Measurements from ENCODE around the gene KCNIP4.

Gene KCNIP4

GRCh38 chr4:21699446-21699845, 249.1 kb downstream of the KCNIP4 start:
- DNase-seq (ENCODE audit: low spot score) (no peak), FAIRE-seq (no peak)

GRCh38 chr4:21697583-21697982, 251.0 kb downstream of the KCNIP4 start:
- peak; percentile 48 for DNase-seq (ENCODE audit: low spot score)

GRCh38 chr4:21695141-21695540, 253.4 kb downstream of the KCNIP4 start:
- DNase-seq (ENCODE audit: low spot score) = no peak
- no peak for FAIRE-seq

More at GRCh38 chr4:21697583-21697982, 251.0 kb downstream of the KCNIP4 start:
- FAIRE-seq = no peak

- DNase-seq (ENCODE audit: low spot score) (no peak), FAIRE-seq (no peak)
These were observed 256.3 kb downstream of the KCNIP4 start for GRCh38 chr4:21692241-21692640.

- no peak for DNase-seq (ENCODE audit: low spot score)
- no peak for FAIRE-seq
These were observed 259.8 kb downstream of the KCNIP4 start for GRCh38 chr4:21688596-21689265.

- FAIRE-seq (no peak), DNase-seq (ENCODE audit: low spot score) (no peak)
These were observed 262.7 kb downstream of the KCNIP4 start for GRCh38 chr4:21685911-21686310.

- DNase-seq (ENCODE audit: low spot score) = no peak
- no peak for FAIRE-seq
These were observed 268.2 kb downstream of the KCNIP4 start for GRCh38 chr4:21680326-21680898.

GRCh38 chr4:21678711-21679110, 269.9 kb downstream of the KCNIP4 start:
- DNase-seq (ENCODE audit: low spot score) = no peak
- FAIRE-seq = no peak

GRCh38 chr4:21677173-21677572, 271.4 kb downstream of the KCNIP4 start:
- FAIRE-seq (no peak), DNase-seq (ENCODE audit: low spot score) (no peak)

GRCh38 chr4:21664355-21664754, 284.2 kb downstream of the KCNIP4 start:
- DNase-seq (ENCODE audit: low spot score) (no peak), FAIRE-seq (no peak)

- DNase-seq (ENCODE audit: low spot score) = peak; percentile 57
These were observed 291.7 kb downstream of the KCNIP4 start for GRCh38 chr4:21656832-21657231.

GRCh38 chr4:21655031-21655430, 293.5 kb downstream of the KCNIP4 start:
- DNase-seq (ENCODE audit: low spot score) (no peak), FAIRE-seq (no peak)

More at GRCh38 chr4:21656832-21657231, 291.7 kb downstream of the KCNIP4 start:
- FAIRE-seq = no peak

GRCh38 chr4:21652508-21653231, 295.9 kb downstream of the KCNIP4 start:
- DNase-seq (ENCODE audit: low spot score) = no peak
- FAIRE-seq = no peak

GRCh38 chr4:21649391-21650090, 299.0 kb downstream of the KCNIP4 start:
- FAIRE-seq (no peak), DNase-seq (ENCODE audit: low spot score) (no peak)

- DNase-seq (ENCODE audit: low spot score) (no peak), FAIRE-seq (no peak)
These were observed 302.8 kb downstream of the KCNIP4 start for GRCh38 chr4:21645776-21646175.

- FAIRE-seq = no peak
- DNase-seq (ENCODE audit: low spot score) = no peak
These were observed 306.9 kb downstream of the KCNIP4 start for GRCh38 chr4:21641696-21642095.

GRCh38 chr4:21638171-21638725, 310.3 kb downstream of the KCNIP4 start:
- FAIRE-seq (no peak), DNase-seq (ENCODE audit: low spot score) (no peak)

- FAIRE-seq (no peak), DNase-seq (ENCODE audit: low spot score) (no peak)
These were observed 319.5 kb downstream of the KCNIP4 start for GRCh38 chr4:21628916-21629610.

- DNase-seq (ENCODE audit: low spot score) (no peak), FAIRE-seq (no peak)
These were observed 320.4 kb downstream of the KCNIP4 start for GRCh38 chr4:21628116-21628670.

GRCh38 chr4:21625447-21625846, 323.1 kb downstream of the KCNIP4 start:
- no peak for FAIRE-seq
- no peak for DNase-seq (ENCODE audit: low spot score)

GRCh38 chr4:21605006-21605405, 343.6 kb downstream of the KCNIP4 start:
- FAIRE-seq (no peak), DNase-seq (ENCODE audit: low spot score) (no peak)

Measured in urothelium cell line (cell line).